ENCODE measurements around the gene CALB2. TPM values are rescaled to one million over a fixed set of nuclear protein-coding genes. Genes with fewer than 3 reads are reported as not detected.

The CALB2 gene
- total RNA-seq, 1 donor from 2014 or later: not detected

DNA sequence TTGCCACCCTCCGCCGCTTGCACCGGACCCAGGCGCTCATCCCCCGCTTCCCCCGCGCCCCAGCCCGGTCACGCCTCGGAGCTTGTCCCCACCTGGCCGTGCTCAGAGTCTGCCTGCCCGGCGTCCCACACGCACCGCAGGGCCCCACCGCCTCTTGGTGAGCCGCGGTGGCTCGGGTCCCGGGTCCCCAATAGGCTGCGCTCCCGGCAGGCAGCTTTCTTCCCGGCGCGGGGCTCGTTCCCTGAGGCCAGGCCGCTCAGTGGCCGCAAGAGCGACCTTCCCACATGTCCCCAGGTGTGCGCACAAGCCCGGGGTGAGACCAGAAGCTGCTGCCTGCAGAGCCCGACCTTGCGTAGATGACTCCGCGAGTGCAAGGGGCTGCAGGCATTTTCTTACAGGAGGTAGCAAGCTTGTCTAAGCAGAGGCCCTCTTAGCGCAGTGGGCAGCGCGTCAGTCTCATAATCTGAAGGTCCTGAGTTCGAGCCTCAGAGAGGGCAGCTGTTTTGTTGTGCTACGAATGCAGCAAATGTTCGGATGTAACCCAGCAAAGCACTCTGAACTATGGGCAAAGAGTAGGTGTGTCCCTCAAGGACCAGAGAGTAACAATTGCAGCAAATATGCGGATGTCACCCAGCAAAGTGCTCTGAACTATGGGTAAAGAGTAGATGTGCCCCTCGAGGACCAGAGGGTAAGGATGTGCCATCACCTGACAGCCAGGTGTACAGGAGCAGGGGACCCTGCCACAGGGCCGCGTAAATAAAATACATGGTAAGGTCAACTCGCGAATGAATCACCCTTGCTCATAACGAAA, 67.8 kb downstream of the CALB2 start:
- Mint-ChIP-seq H3K27me3 (ENCODE audit: insufficient read depth) (peaks cover 29% of the 10 kb centered on the region), H3K4me3 (no peak overlapping the region), H3K36me3 (ENCODE audit: low read depth) (no peaks in the 10 kb centered on the region), H3K9me3 (no peaks in the 10 kb centered on the region), H3K27ac (no peak overlapping the region), H3K4me1 (ENCODE audit: low read depth) (no peaks in the 10 kb centered on the region)
- intact Hi-C loops (cut with micrococcal nuclease): no loop called here
- DNase-seq (ENCODE audit: low spot score): no peak

DNA sequence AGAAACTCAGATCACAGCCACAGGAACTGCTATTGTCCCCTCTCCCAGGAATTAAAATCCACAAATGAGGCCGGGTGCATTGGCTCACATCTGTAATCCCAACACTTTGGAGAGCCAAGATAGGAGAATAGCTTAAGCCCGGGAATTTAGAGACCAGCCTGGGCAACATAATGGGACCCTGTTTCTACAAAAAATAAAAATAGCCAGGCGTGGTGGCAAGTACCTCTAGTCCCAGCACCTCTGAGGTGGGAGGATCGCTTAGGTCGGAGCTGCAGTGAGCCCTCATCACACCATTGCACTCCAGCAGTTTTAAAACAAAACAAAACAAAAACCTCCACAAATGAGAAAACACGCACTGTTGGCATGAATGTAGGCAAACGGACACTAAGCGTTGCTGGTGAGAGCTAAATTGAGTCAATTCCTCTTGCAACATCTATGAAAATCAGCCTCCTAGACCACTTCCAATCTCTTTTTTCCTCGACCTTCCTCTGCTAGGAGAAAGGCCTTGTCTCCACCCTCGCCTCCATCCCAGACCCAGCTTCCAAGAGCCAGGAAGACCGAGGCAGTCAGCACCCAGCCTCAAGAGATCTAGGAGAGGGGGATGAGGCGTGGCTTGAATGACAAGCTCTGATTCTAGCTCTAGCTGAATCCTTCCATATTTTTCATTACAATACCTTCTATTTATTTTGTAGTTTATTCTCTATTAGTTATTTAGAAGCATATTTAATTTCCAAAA, 68.5 kb downstream of the CALB2 start:
- intact Hi-C loops (cut with micrococcal nuclease): no loop called here
- Mint-ChIP-seq H3K27ac (no peak overlapping the region), H3K4me1 (ENCODE audit: low read depth) (no peaks in the 10 kb centered on the region), H3K27me3 (ENCODE audit: insufficient read depth) (peaks cover 26% of the 10 kb centered on the region), H3K9me3 (no peaks in the 10 kb centered on the region), H3K4me3 (no peak overlapping the region), H3K36me3 (ENCODE audit: low read depth) (no peaks in the 10 kb centered on the region)
- DNase-seq (ENCODE audit: low spot score): no peak

DNA sequence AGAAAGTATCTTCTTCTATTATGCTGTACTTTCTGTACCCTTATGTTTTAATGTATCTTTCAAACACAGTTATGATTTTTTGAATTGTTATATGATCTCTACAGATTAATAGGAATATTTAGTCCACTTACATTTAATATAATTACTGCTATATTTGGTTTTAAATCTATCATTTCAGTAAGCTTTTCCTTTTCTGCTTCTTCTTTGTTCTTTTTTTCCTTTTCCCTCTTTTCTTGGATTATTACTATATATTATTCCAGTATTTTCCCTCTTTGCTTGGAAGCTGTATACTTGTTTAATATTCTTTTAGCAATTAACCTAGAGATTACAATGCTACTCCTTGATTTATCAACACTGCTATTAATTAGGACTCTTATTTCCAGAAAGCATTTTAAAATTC, 69.9 kb downstream of the CALB2 start:
- H3K27ac Mint-ChIP-seq: no peak overlapping the region
- H3K4me3 Mint-ChIP-seq: no peak overlapping the region
- no peaks in the 10 kb centered on the region for H3K36me3 Mint-ChIP-seq (ENCODE audit: low read depth)
- no peak for DNase-seq (ENCODE audit: low spot score)
- H3K4me1 Mint-ChIP-seq (ENCODE audit: low read depth): no peaks in the 10 kb centered on the region
- H3K27me3 Mint-ChIP-seq (ENCODE audit: insufficient read depth): peaks cover 26% of the 10 kb centered on the region
- H3K9me3 Mint-ChIP-seq: no peaks in the 10 kb centered on the region
- intact Hi-C loops (cut with micrococcal nuclease): no loop called here

DNA sequence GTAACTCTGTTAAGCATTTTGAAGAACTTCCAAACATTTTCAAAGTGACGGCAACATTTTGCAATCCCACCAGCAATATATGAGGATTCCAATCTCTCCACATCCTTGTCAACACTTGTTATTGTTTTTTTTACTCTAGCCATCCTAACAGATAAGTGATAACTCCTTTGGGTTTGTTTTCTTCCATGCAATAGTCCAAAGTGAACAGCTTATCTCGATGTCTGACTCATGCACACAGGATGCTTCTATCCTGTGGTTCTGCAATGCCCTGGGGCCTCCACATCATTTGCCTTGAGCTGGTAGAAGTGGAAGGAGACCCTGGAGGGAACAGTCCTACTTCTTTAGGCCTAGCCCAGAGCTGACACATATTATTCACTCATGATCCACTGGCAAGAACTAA, 70.4 kb downstream of the CALB2 start:
- DNase-seq (ENCODE audit: low spot score): no peak
- peaks cover 26% of the 10 kb centered on the region for H3K27me3 Mint-ChIP-seq (ENCODE audit: insufficient read depth)
- no peak overlapping the region for H3K27ac Mint-ChIP-seq
- H3K36me3 Mint-ChIP-seq (ENCODE audit: low read depth): no peaks in the 10 kb centered on the region
- no peaks in the 10 kb centered on the region for H3K9me3 Mint-ChIP-seq
- intact Hi-C loops (cut with micrococcal nuclease): no loop called here
- H3K4me3 Mint-ChIP-seq: no peak overlapping the region
- H3K4me1 Mint-ChIP-seq (ENCODE audit: low read depth): no peaks in the 10 kb centered on the region

DNA sequence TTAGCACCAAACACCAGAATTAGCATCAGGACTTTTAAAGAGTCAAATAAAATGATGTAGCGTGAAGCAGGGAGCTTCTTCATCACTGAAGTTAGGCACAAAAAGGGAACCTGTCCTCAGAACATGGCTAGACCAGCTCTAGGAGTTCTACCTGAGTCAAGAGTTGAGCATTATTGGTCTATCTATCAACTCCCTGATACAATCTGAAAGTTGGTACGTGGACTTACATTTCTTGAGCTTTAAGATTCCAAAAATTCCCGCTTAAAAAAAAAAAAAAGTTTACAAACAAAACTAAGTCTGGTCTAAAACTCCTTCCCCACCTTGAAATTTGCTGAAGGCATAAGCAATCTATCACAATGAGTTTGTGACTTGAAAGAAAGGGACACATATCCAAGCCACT, 71.1 kb downstream of the CALB2 start:
- Mint-ChIP-seq H3K36me3 (ENCODE audit: low read depth) (no peaks in the 10 kb centered on the region), H3K9me3 (no peaks in the 10 kb centered on the region), H3K27ac (no peak overlapping the region), H3K27me3 (ENCODE audit: insufficient read depth) (peaks cover 21% of the 10 kb centered on the region), H3K4me3 (no peak overlapping the region), H3K4me1 (ENCODE audit: low read depth) (no peaks in the 10 kb centered on the region)
- DNase-seq (ENCODE audit: low spot score): no peak
- intact Hi-C loops (cut with micrococcal nuclease): no loop called here

DNA sequence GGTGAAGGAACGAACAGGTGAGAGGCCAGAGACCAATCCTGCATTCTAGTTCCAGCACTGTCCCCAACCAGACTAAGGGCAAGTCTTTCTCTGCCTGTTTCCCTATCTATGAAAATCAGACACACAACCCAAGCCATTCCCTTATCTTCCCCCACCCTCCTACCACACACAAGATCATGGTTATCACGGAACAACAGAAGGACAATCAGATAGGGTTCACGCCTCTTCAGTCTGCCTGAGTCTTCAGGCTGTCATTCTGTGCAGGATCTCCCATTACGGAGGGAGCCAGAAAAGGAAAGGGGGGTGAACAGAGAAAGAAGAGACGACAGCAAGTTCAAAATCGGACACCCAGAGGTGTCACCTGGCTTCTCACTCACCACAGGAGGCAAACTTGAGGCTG, 72.2 kb downstream of the CALB2 start:
- Mint-ChIP-seq H3K27me3 (ENCODE audit: insufficient read depth) (peaks cover 11% of the 10 kb centered on the region), H3K4me3 (no peak overlapping the region), H3K27ac (no peak overlapping the region), H3K4me1 (ENCODE audit: low read depth) (no peaks in the 10 kb centered on the region), H3K36me3 (ENCODE audit: low read depth) (no peaks in the 10 kb centered on the region), H3K9me3 (no peaks in the 10 kb centered on the region)
- no peak for DNase-seq (ENCODE audit: low spot score)
- intact Hi-C loops (cut with micrococcal nuclease): no loop called here

DNA sequence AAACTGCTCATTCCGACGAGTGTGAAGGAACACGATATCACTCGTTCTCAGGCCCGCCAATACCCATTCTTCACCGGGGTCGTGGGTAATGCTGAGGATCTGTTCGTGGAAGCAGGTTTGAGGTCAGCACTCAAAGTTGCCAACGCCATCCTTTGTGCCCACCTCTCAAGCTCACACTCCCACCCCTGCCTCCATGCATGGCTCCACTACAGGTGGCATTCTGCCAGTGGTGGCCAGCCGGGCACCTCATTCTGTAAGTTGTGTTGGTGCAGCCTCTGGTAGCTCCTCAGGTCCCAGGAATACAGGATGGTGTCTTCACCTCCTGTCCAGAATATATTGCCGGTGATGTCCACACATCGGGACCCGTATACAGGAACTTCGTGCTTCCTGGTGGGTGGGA, 72.7 kb downstream of the CALB2 start:
- no peak overlapping the region for H3K4me3 Mint-ChIP-seq
- intact Hi-C loops (cut with micrococcal nuclease): no loop called here
- H3K27ac Mint-ChIP-seq: no peak overlapping the region
- H3K4me1 Mint-ChIP-seq (ENCODE audit: low read depth): no peaks in the 10 kb centered on the region
- no peak for DNase-seq (ENCODE audit: low spot score)
- no peaks in the 10 kb centered on the region for H3K36me3 Mint-ChIP-seq (ENCODE audit: low read depth)
- no peaks in the 10 kb centered on the region for H3K9me3 Mint-ChIP-seq
- peaks cover 10% of the 10 kb centered on the region for H3K27me3 Mint-ChIP-seq (ENCODE audit: insufficient read depth)

DNA sequence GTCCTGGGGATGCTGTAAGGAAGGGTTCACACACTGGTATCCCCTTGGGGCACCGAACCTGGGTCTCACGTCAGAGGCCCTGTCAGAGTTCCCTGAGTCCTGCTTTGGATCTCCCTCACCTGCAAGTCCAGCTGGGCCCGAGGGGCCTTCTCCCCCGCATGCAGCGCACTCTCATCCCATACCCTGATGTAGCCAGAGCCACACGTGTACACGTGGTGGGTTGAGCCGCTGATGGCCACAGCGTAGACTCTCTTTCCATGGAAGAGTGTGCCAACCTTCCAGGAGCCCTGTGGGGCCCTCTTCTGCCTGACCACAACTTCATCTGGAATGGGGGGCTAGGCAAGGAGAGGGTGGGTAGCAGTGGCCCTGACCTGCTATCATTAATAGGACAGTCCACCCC, 73.5 kb downstream of the CALB2 start:
- Mint-ChIP-seq H3K4me3 (no peak overlapping the region), H3K9me3 (no peaks in the 10 kb centered on the region), H3K36me3 (ENCODE audit: low read depth) (no peaks in the 10 kb centered on the region), H3K27me3 (ENCODE audit: insufficient read depth) (peaks cover 3% of the 10 kb centered on the region), H3K4me1 (ENCODE audit: low read depth) (no peaks in the 10 kb centered on the region), H3K27ac (no peak overlapping the region)
- intact Hi-C loops (cut with micrococcal nuclease): no loop called here
- no peak for DNase-seq (ENCODE audit: low spot score)

DNA sequence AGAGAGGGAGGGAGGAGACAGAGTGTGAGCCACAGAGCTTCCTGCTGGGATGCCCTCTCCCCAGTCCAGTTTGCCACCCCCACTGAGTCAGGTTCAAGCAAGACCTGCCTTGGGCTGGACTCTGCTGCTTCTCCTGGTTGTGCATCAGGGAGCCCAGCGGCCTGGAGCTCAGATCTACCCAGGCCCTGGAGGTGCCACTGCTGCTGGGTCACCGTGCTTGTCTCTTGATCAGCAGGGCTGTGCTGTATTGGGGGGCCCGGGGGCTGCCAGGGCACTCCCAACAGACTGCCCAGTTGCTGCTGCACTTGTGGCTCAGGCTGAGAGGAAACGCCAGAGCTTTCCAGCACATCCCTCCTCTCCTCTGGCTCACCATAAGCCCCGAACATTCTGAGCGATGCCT, 74.4 kb downstream of the CALB2 start:
- H3K4me1 Mint-ChIP-seq (ENCODE audit: low read depth): no peaks in the 10 kb centered on the region
- H3K27me3 Mint-ChIP-seq (ENCODE audit: insufficient read depth): no peaks in the 10 kb centered on the region
- H3K4me3 Mint-ChIP-seq: no peak overlapping the region
- DNase-seq (ENCODE audit: low spot score): no peak
- no peaks in the 10 kb centered on the region for H3K36me3 Mint-ChIP-seq (ENCODE audit: low read depth)
- no peaks in the 10 kb centered on the region for H3K9me3 Mint-ChIP-seq
- no peak overlapping the region for H3K27ac Mint-ChIP-seq
- intact Hi-C loops (cut with micrococcal nuclease): no loop called here

DNA sequence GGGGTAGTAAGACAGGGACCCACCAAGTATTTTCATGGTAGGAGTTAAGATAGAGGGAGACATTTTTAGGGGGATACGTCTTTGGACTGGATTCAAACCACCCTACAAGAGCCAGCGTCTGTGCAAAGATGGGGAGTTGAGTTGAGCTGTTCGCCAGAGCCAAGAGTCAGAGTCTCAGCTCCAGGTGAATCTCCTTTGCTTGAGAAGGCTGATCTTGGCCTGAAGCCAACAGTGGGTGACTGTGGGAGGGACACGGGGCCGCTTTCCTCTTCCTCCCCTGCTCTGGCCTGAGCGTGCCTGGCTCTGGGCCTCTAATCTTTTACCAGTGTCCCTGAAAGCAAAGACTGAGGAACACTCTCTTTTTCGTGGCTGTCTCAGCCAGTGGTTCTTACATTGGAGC, 78.0 kb downstream of the CALB2 start:
- intact Hi-C loops (cut with micrococcal nuclease): no loop called here
- Mint-ChIP-seq H3K36me3 (ENCODE audit: low read depth) (no peaks in the 10 kb centered on the region), H3K4me3 (no peak overlapping the region), H3K9me3 (no peaks in the 10 kb centered on the region), H3K4me1 (ENCODE audit: low read depth) (no peaks in the 10 kb centered on the region), H3K27me3 (ENCODE audit: insufficient read depth) (peaks cover 2% of the 10 kb centered on the region), H3K27ac (no peak overlapping the region)
- no peak for DNase-seq (ENCODE audit: low spot score)

DNA sequence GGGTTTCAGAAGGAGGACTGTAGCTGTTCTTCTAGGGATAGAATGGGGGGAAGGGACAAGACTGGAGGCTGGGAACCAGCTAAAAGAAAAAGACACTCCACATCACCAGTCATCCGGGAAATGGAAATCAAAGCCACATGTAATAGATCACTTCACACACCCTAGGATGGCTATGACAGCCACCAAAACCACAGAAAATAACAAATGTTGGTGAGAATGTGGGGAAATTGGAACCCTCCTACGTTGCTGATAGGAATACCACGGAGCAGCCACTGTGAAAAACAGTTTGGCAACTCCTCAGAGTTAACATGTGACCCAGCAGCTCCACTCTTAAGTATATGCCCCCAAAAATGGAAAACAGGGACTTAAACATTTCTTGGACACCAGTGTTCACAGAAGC, 81.0 kb downstream of the CALB2 start:
- H3K27ac Mint-ChIP-seq: no peak overlapping the region
- no peaks in the 10 kb centered on the region for H3K36me3 Mint-ChIP-seq (ENCODE audit: low read depth)
- no peaks in the 10 kb centered on the region for H3K4me1 Mint-ChIP-seq (ENCODE audit: low read depth)
- H3K4me3 Mint-ChIP-seq: no peak overlapping the region
- peaks cover 6% of the 10 kb centered on the region for H3K9me3 Mint-ChIP-seq
- H3K27me3 Mint-ChIP-seq (ENCODE audit: insufficient read depth): peaks cover 2% of the 10 kb centered on the region
- intact Hi-C loops (cut with micrococcal nuclease): no loop called here
- DNase-seq (ENCODE audit: low spot score): no peak
